OCI-M1 (cell line): ENCODE data around the gene PLA2R1.

Experiments used
- DNase-seq: peaks from one replicate; lab custom pipeline; 2025; lab: John Stamatoyannopoulos, UW

Gene PLA2R1

GRCh38 chr2:160062292-160063005 lies at the start of gene PLA2R1:
PLA2R1 (minus strand) TSS chr2:160062615; CDS start chr2:160062403, 212 bp downstream.
- DNase-seq = no peak

GRCh38 chr2:160110674-160111239 lies 48.3 kb upstream of the PLA2R1 start:
- no peak for DNase-seq

DNA sequence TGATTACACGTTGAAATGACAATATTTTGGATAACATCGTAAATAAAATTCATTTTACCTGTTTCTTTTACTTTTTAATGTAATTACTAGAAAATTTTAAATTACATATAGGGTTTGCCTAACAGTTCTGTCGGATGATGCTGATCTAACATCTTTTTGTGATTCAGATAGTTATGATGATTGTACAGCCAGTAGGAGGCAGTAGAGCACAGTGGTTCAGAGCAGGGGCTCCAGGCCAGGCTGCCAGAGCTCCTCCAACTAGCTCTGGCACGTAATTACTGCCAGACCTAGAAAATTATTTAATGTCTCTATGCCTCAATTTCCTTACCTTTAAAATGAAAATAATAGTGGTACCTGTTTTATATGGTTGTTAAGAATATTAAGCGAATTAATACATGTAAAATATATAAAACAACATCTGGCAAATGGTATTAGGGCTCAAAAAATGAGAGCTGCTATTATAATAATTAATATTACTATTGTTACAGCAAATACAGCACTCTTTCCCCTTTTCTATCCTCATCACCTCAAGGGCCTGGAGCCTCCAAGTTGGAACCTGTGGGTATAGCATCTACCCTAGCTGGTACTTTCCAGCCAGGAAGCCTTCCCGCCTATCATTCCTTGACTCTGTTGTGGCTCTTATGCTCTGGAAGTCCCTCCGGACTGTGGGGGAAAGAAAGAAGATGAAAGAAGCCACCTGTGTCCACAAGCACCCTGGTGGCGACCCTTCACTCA lies 47.7 kb upstream of the PLA2R1 start:
- peak; percentile 74 for DNase-seq

- DNase-seq = no peak
Observed at GRCh38 chr2:160109243-160109642, 46.8 kb upstream of the PLA2R1 start.

DNA sequence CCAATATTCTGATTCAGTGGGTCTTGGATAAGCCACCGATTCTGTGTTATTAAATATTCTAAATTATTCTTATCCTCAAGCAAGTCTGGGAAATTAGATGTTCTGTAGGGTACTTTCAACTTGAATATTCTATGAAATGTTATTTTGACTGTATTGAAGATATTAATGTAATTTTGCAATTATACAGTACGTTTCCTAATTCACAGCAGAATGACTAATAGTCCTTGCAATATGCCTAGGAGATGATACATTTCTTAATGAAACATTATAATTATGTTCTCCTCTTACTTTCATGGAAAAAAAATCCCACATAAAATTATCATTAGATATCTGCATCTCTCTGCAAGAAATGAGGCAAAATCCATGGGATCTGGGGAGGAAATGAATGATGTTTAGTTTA lies 46.2 kb upstream of the PLA2R1 start:
- no peak for DNase-seq

DNA sequence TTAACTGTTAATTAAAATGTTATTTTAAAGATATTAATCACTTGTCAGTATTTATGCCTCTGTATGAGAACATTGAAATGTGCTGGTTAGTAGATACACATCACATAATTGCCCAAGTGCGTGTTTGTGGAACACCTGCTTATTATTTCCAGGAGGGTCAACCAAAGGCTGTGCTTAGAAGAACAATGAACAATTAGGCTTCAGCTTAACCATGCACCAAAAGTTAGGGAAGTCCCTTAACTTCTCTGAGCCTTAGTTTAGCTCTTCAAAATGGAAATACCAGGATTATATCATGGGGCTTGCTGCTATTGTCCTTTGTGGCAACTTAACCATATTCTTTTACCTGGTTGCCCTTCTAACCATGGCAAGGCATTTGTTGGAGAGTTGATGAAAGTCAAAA lies 43.0 kb upstream of the PLA2R1 start:
- DNase-seq = no peak

DNA sequence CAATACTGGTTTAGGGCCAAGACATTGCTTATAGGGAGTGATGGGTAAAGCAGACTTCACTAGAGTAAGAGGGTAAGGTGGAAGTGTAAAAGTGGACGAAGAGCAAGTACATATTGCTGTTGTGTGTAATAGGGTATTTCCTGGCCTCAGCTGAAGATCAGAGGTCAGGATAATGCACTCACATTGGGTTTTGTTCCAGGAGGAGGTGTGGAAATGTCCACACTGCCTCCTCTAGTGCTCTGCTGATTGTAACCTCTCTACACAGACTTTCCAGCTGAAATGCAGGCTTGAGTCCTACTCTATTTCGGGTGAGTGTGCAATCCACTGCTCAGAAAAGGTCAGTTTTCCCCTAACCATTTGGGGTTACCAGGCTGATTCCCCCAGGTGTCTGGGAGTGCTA lies 41.7 kb upstream of the PLA2R1 start:
- DNase-seq = no peak

GRCh38 chr2:160097326-160097725 lies 34.9 kb upstream of the PLA2R1 start:
- no peak for DNase-seq

DNA sequence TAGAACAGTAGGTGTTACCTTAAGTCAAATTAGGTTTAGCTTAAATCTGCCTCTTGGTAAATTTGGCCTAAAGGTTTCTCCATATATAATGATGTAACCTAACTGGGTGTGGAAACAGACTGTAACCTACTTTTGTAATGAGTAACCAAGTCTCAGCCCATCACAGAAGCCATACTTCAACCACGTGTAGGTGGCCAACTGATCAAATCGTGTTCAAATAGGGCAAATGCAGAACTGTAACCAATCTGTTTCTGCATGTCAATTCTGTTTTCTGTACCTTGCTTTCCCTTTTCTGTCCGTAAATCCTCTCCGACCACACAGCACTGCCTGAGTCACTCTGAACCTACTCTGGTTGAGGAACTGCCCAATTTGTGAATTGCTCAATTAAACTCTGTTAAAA lies 34.0 kb upstream of the PLA2R1 start:
- DNase-seq = no peak

- no peak for DNase-seq
Observed at GRCh38 chr2:160092445-160092844, 30.0 kb upstream of the PLA2R1 start.

DNA sequence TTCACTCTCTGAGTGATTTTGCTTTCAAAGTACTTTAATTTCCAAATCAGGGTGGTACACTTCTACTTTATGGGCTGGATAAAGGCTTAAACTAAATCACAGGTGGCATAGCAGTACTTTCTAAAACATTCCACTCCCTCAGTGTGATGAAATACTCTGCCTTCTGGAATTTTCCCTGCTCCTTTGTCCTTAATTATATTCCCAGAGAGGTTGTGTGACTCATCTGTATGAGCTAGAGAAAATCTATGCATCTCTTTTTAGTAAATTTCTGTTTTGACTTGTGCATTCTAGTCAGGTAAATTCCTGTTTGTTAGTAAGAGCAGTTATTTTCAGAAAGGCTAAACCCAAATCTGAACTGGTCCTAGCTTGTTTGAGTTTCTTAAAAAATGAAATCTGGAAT lies 29.0 kb upstream of the PLA2R1 start:
- DNase-seq = no peak

DNA sequence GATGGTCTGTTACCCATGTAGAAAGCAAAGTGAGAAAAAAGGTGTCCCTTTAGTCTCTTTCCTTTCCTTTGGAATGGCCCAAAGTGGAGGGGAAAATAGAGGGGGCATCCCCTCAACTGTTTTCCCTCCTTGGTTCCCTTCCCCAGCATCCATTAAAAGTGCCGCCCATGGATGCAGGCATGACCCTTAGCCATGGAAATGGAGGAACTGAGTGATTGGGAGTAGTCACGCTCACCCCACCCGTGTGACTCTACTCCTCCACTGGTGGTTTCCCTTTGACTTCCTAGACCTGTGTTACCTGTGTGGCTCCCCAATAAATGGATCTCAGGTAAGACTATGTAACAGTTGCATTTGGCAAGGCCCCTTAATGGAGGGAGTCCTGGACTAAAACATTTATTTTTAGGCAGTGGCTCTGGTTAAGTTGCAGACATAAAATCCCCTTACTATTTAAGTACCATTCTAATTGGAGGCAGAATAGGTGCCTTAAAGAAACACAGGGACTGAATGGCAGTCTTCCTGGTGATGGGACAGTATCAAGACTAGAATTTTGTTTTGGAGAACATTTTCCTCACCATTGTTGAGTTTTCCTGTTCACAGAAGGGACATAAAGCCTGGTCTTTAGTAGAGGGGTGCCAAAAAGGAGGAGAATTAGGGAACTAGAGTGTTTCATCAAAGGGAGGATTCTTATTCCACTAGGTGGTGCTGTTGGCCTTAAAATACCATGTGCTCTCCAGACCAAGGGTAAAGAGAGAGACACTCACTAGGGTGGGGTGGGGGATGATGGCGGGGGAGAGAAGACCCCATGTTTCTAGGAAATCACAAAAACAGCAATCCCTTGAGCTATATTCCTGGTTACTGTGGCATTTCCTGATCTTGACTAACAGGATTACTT lies 25.7 kb upstream of the PLA2R1 start:
- peak; percentile 54 for DNase-seq

DNA sequence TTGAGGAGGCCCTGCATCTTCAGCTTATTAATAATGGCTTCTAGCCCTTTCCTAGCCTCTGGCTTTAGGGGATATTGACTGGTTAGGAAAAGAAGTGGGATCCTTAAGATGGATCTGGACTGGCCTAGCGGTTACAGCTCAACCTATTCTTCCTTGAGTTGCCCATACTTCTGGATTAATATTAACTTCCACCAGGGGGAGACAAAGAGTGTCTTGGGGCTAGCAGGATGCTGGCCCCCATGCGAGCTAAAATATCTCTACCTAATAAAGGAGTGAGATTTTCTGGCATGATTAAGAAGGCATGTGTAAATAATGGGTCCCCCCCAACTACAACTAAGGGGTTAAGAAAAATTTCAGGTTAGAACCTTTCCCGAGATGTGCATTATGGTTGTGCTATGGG lies 23.2 kb upstream of the PLA2R1 start:
- peak; percentile 6 for DNase-seq

DNA sequence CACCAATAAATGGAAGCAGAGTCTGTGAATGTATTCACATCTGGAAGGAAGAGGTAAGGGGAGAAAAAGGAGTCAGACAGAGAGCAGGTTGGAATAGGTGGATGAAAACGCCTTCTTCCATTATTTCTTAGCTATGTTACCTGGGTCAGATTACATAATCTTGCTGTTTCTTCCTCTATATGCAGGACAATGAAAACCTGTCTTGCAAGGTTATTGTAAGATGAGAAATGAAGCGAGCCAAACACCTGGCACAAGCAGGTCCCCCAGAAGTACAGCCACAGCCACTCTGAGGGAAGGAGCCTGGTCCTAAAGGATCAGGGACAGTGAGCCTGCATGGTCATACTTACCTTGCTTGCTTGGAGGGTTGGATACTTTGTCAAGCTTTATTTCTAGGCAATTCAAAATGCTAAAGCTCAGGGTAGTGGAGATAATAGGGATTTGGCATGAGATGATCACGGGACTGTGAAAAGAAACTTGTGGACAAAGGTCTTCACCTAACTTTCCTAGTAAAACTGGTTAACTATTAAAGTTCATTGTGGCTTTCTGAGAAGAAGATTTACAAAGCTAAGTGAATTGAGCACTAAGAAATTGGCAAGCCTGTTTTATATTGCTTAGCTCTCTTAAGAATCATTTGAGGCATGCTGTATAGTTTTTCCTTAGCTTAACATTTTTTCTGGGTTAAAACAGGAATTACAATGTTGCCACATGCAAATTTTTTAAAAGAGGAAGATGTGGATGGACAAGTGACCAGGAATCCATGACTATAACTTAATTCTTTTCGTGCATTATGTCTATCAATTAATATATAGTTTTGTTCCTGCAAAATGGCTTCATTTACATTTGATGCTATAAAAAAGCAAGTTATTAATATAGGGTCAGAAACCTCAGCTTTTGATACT lies 15.7 kb upstream of the PLA2R1 start:
- DNase-seq = no peak

- no peak for DNase-seq
Observed at GRCh38 chr2:160076914-160077313, 14.5 kb upstream of the PLA2R1 start.

DNA sequence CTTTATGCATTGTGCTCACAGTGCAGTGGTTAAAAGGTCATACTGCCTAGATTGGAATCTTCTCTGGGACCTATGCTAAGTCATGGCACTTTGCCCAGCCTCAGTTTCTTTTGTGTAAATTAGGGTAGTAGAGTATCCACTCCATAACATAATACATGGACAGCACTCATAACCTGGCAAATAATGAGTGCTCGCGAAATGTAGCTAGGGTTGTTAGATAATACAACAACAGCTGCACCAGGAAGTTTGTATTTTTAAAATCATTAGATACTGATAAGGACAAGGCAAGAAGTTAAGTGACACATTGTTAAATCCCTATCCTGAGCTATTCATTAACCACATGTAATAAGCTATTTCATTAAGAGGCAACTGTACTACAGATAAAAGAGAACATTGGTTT lies 13.8 kb upstream of the PLA2R1 start:
- no peak for DNase-seq

DNA sequence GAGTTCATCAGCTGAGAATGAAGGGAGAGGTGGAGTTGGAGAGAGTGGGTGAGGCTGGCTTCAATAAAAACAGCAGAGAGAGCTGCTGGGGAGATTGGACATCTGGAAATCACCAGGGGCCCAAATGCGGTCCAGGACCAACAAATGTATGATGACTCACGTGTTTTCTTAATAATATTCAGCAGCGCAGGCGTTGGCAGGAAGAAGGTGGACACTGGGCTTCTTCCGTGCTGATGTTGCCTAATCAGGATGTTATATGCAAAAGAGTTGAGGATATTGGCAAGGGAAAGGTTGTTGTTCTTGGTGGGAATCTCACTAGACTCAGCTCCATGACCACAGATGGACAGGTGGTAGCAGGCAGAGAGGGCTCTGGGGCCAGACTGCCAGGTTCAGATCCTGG lies 12.8 kb upstream of the PLA2R1 start:
- no peak for DNase-seq

DNA sequence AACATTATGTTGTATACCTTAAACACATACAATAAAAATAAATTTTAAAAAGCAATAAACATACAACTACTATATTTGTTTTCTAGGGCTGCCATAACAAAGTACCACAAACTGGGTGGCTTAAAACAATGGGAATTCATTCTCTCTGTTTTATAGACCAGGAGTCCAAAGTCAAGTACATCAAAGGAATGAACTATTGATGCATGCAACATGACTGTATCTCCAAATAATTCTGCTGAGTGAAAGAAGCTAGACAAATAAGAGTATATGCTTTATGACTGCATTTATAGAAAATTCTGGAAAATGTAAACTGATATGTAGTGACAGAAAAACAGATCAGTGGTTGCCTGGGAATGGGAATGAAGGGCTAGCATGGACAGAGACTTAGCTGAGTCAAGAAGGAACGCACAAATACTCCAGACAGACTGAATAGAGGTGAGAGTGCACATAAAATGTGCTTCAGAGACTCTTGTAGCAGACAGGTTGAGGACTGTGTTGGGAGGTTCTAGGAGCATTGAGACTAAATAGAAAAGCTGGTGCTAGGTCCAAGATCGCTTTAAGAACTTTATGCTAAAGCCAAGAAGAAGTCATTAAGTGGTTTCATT lies 11.0 kb upstream of the PLA2R1 start:
- no peak for DNase-seq

GRCh38 chr2:160068906-160069305 lies 6.5 kb upstream of the PLA2R1 start:
- no peak for DNase-seq

- DNase-seq = no peak
Observed at GRCh38 chr2:160064916-160065315, 2.5 kb upstream of the PLA2R1 start.
